Neural progenitor cell (in vitro differentiated cells): ENCODE results near the gene RRM1. TPM values are rescaled to one million over a fixed set of nuclear protein-coding genes. Genes with fewer than 3 reads are reported as not detected.

Experiments used
- DNase-seq: peaks from one replicate; pipeline ENCODE4 v3.0.0-alpha.2; 2016; ENCODE audit warnings: low spot score
- H2AFZ ChIP-seq: fragments of 200-600 bp; sonication (generic); replicated peaks from 2 replicates; pipeline ENCODE4 v1.6.1; 2016; ENCODE audit warnings: antibody characterized with exemption
- H3F3A ChIP-seq: fragments of 200-600 bp; sonication (generic); 2 replicates; pipeline ENCODE4 v1.6.1; 2016; ENCODE audit warnings: antibody characterized with exemption, low read depth
- H3K27ac ChIP-seq: fragments of 200-600 bp; sonication (generic); 2 replicates; pipeline ENCODE4 v1.5.1; 2016; ENCODE audit warnings: mild to moderate bottlenecking
- H3K27me3 ChIP-seq: fragments of 200-600 bp; sonication (generic); 2 replicates; pipeline ENCODE4 v1.6.1; 2016; ENCODE audit warnings: mild to moderate bottlenecking, moderate library complexity
- H3K36me3 ChIP-seq: fragments of 200-600 bp; sonication (generic); 2 replicates; pipeline ENCODE4 v1.5.1; 2016
- H3K4me1 ChIP-seq: fragments of 200-600 bp; sonication (generic); 2 replicates; pipeline ENCODE4 v1.6.1; 2016; ENCODE audit warnings: mixed run types
- H3K4me2 ChIP-seq: fragments of 200-600 bp; sonication (generic); 2 replicates; pipeline ENCODE4 v1.6.1; 2016
- H3K4me3 ChIP-seq: fragments of 200-600 bp; sonication (generic); 2 replicates; pipeline ENCODE4 v1.5.1; 2016
- H3K79me2 ChIP-seq: fragments of 200-600 bp; sonication (generic); 2 replicates; pipeline ENCODE4 v1.6.1; 2016; ENCODE audit warnings: low read depth
- H3K9ac ChIP-seq: fragments of 200-600 bp; sonication (generic); 2 replicates; pipeline ENCODE4 v1.6.1; 2016
- H3K9me3 ChIP-seq: fragments of 200-600 bp; sonication (generic); 2 replicates; pipeline ENCODE4 v1.5.1; 2016; ENCODE audit warnings: low read depth
- H4K20me1 ChIP-seq: fragments of 200-600 bp; sonication (generic); 2 replicates; pipeline ENCODE4 v1.6.1; 2016; ENCODE audit warnings: low read depth
- H3K27ac Mint-ChIP-seq: 3 replicates; pipeline ENCODE4 v1.8.0; 2021; ENCODE audit warnings: mixed read lengths
- H3K27me3 Mint-ChIP-seq: 2 replicates; pipeline ENCODE4 v1.8.0; 2022; ENCODE audit warnings: low read depth, mild to moderate bottlenecking, inconsistent platforms, moderate library complexity, mixed read lengths; ENCODE audit not compliant: insufficient read depth
- H3K36me3 Mint-ChIP-seq: 3 replicates; pipeline ENCODE4 v1.8.0; 2021; ENCODE audit warnings: mixed read lengths
- H3K4me1 Mint-ChIP-seq: 3 replicates; pipeline ENCODE4 v1.8.0; 2021; ENCODE audit warnings: mixed read lengths
- H3K4me3 Mint-ChIP-seq: 3 replicates; pipeline ENCODE4 v1.8.0; 2021; ENCODE audit warnings: mild to moderate bottlenecking, moderate library complexity, mixed read lengths
- H3K9me3 Mint-ChIP-seq: 3 replicates; pipeline ENCODE4 v1.8.0; 2020; ENCODE audit warnings: mixed read lengths
- CTCF ChIP-seq: fragments of 200-600 bp; sonication (generic); IDR thresholded peaks from 2 replicates; pipeline ENCODE4 v1.5.1; 2017; ENCODE audit warnings: antibody characterized with exemption, mild to moderate bottlenecking
- EZH2 ChIP-seq: fragments of 200-600 bp; sonication (generic); IDR thresholded peaks from 2 replicates; pipeline ENCODE4 v1.6.1; 2017; ENCODE audit warnings: antibody characterized with exemption, mild to moderate bottlenecking, moderate library complexity
- EZH2phosphoT487 ChIP-seq: fragments of 200-600 bp; sonication (generic); IDR thresholded peaks from 2 replicates; pipeline ENCODE4 v1.6.1; 2017; ENCODE audit warnings: antibody characterized with exemption
- total RNA-seq: library from RNA; depleted of rRNA; stranded (reverse); fragments of >200 nt; gene quantifications from 2 replicates; pipeline ENCODE4 v1.2.3, GENCODE V29; 2015; ENCODE audit warnings: low replicate concordance

Gene RRM1
- total RNA-seq, 1 donor from 2014 or later = 264 TPM

GRCh38 chr11:4111834-4112233 is 17.2 kb downstream of the RRM1 start:
- H3F3A ChIP-seq = no peaks in the 10 kb centered on the region
- peaks cover 33% of the 10 kb centered on the region for H3K36me3 ChIP-seq
- no peaks in the 10 kb centered on the region for H3K4me1 ChIP-seq
- H3K4me3 ChIP-seq = no peak overlapping the region
- TF ChIP-seq EZH2phosphoT487 (no peak), CTCF (no peak), EZH2 (no peak)
- H3K9me3 ChIP-seq = no peaks in the 10 kb centered on the region
- H4K20me1 ChIP-seq = no peaks in the 10 kb centered on the region
- no peak overlapping the region for H3K27ac ChIP-seq
- H3K27me3 ChIP-seq = no peaks in the 10 kb centered on the region
- peaks cover 5% of the 10 kb centered on the region for H3K79me2 ChIP-seq
- H3K9ac ChIP-seq = no peak overlapping the region
- no peaks in the 10 kb centered on the region for H3K27me3 Mint-ChIP-seq
- no peak overlapping the region for H3K4me2 ChIP-seq
- DNase-seq = no peak
- H3K27ac Mint-ChIP-seq = no peak overlapping the region
- peaks cover 39% of the 10 kb centered on the region for H3K36me3 Mint-ChIP-seq
- no peak overlapping the region for H2AFZ ChIP-seq
- no peaks in the 10 kb centered on the region for H3K9me3 Mint-ChIP-seq
- no peaks in the 10 kb centered on the region for H3K4me1 Mint-ChIP-seq
- no peak overlapping the region for H3K4me3 Mint-ChIP-seq

- H3K27ac ChIP-seq = no peak overlapping the region
- no peaks in the 10 kb centered on the region for H3F3A ChIP-seq
- Mint-ChIP-seq H3K9me3 (no peaks in the 10 kb centered on the region), H3K4me1 (no peaks in the 10 kb centered on the region), H3K27me3 (no peaks in the 10 kb centered on the region), H3K27ac (no peak overlapping the region), H3K4me3 (no peak overlapping the region), H3K36me3 (peaks cover 39% of the 10 kb centered on the region)
- no peaks in the 10 kb centered on the region for H3K9me3 ChIP-seq
- H3K79me2 ChIP-seq = no peaks in the 10 kb centered on the region
- H3K4me3 ChIP-seq = no peak overlapping the region
- no peak overlapping the region for H3K9ac ChIP-seq
- H2AFZ ChIP-seq = no peak overlapping the region
- H4K20me1 ChIP-seq = no peaks in the 10 kb centered on the region
- no peaks in the 10 kb centered on the region for H3K27me3 ChIP-seq
- H3K4me1 ChIP-seq = no peaks in the 10 kb centered on the region
- TF ChIP-seq EZH2phosphoT487 = no peak
- no peak for TF ChIP-seq CTCF
- TF ChIP-seq EZH2 = no peak
- H3K36me3 ChIP-seq = peaks cover 20% of the 10 kb centered on the region
- no peak for DNase-seq
- H3K4me2 ChIP-seq = no peak overlapping the region
These were observed 20.5 kb downstream of the RRM1 start for GRCh38 chr11:4115128-4115527.

- H3K4me3 ChIP-seq = no peak overlapping the region
- peaks cover 1% of the 10 kb centered on the region for H3K4me1 Mint-ChIP-seq
- H3F3A ChIP-seq = no peaks in the 10 kb centered on the region
- TF ChIP-seq EZH2 (no peak), EZH2phosphoT487 (no peak), CTCF (no peak)
- no peak overlapping the region for H2AFZ ChIP-seq
- H3K27ac Mint-ChIP-seq = no peak overlapping the region
- H3K4me2 ChIP-seq = no peak overlapping the region
- no peak for DNase-seq
- no peaks in the 10 kb centered on the region for H3K9me3 ChIP-seq
- peaks cover 39% of the 10 kb centered on the region for H3K36me3 Mint-ChIP-seq
- no peak overlapping the region for H3K27ac ChIP-seq
- no peaks in the 10 kb centered on the region for H3K79me2 ChIP-seq
- no peaks in the 10 kb centered on the region for H3K27me3 Mint-ChIP-seq
- H3K27me3 ChIP-seq = no peaks in the 10 kb centered on the region
- no peaks in the 10 kb centered on the region for H3K9me3 Mint-ChIP-seq
- H4K20me1 ChIP-seq = no peaks in the 10 kb centered on the region
- no peaks in the 10 kb centered on the region for H3K4me1 ChIP-seq
- no peak overlapping the region for H3K4me3 Mint-ChIP-seq
- H3K9ac ChIP-seq = no peak overlapping the region
- peaks cover 19% of the 10 kb centered on the region for H3K36me3 ChIP-seq
These were observed 23.5 kb downstream of the RRM1 start for GRCh38 chr11:4118107-4118506.
